GM19035 (cell line): Measurements from ENCODE around the gene CENPP.
"Not testable (repeated sequence)": the region's sequence is repeated elsewhere in the genome, so short reads cannot be mapped to it uniquely, and the experiment has no call there.

Experiments used
- ATAC-seq: cut with Tn5 transposase; IDR thresholded peaks from one replicate; pipeline ENCODE4 v1.9.1; 2021; ENCODE audit not compliant: unreplicated experiment

The CENPP gene

DNA sequence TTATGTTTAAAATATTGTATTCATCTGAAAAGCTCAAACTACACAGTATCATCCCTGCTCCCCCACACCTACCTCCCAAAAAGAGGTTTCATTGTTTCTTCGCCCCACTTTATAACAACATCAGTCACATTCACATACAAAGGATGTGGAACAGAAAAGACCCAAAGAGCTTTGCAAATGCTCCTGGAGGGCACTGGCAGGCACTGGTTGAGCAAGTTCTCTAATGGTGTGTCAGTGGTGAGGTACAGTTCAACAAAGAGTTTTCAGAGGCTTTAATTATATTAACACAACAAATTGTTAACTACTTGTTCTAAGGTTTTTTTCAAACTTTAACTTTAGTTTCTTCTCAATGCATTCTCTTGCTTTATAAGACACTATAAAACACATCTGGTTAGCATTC, 264.2 kb downstream of the CENPP start:
- ATAC-seq: no peak

DNA sequence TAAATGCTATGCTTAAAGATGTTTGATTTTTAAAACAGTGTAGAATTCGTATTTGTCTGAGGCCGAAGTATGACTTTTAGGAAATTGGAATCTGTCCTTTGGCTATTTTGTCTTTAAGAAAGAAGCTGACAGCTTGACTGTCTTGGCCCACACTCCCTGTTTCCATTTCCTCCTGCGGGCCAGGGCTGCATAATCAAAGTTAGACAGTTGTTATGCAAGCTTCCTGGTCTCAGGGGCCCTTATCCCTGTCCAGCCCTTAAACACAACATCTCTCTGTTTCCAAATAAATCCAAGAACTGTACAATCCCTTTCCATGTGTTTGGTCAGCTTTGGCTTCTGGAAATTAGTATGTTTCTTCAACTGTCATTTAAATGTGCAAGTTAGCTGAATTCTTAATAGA, 264.6 kb downstream of the CENPP start:
- no peak for ATAC-seq

DNA sequence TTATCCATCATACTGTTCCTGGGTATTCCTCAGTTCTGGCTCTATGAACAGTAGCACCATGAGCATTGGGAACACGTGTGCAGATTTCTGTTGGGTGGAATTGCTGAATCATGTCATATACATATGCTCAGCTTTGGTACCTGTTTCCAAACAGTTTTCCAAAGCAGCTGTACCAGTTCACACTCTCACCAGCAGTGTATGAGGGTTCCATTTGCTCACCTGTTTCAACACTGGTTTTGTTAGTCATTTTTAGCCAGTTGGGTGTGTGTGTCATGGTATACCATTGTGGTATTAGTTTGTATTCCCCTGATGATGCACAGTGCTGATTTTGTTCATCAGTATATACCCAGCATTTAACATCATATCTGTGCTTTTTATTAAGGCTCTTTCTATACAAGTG, 266.8 kb downstream of the CENPP start:
- no peak for ATAC-seq

DNA sequence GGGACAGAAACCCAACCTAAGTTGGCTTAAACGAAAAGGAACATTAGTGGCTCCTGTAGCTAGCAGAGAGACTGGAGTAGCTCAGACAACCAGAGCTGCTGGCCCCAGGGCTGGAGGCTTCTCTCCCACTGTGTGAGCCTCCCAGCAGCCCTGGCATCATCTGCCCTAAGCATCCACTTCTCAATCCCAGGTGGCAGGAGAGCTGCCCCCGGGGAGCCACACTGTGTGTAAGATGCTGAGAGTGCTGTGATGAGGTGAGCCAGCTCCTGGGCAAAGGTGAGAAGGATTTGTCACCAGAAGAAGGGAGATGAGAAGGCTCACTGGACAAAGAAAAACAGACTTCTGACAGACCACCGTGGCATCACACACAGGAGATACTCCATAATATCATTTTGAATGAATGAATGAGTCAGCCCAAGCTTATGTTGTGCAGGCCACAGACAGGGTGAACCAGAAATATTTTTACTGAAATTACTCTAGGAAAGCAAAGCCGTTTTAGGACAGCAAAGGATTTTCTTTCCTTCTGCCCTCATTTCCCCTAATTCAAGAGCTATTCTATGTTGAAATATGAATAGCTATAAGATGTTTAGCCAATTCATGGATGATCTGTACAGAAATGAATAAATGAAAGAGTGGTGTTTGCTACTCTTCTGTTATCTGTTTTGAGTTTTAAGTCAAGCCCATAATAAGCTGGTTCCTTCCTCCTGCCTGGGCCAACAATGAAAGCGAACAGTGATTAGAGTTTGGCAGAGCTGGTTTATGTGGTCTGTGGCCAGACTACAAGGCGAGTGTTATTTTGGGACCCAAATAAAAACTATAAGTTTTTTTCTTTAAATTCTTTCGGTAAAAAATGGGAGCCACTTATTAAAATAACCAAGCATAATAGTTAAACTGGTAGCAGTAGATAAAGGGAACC, 267.5 kb downstream of the CENPP start:
- ATAC-seq: no peak

DNA sequence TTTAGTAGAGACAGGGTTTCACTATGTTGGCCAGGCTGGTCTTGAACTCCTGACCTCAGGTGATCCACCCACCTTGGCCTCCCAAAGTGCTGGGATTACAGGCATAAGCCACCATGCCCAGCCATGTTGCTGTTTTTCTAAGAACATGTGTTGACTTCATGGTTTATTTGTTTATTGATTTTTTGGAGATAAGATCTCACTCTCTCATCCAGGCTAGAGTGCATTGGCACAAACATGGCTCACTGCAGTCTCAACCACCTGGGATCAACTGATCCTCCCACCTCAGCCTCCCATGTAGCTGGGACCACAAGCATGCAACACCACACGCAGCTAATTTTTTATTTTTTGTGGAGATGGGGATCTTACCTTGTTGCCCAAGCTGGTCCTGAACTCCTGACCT, 269.3 kb downstream of the CENPP start:
- ATAC-seq: not testable (repeated sequence)

DNA sequence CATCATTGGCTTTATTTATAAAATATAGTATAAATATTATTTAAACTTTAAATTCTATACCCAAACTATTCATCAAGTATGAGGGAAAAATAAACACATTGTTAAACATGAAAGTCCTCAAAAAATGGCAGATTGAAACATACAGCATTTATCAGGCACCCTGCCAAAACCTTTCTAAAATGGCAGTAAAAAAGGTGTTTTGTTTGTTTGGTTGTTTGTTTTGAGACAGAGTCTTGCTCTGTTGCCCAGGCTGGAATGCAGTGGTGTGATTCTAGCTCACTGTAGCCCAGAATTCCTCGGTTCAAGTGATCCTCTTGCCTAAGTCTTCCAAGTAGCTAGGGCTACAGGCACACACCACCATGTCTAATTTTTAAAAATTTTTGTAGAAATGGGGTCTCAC, 270.2 kb downstream of the CENPP start:
- ATAC-seq: no peak

DNA sequence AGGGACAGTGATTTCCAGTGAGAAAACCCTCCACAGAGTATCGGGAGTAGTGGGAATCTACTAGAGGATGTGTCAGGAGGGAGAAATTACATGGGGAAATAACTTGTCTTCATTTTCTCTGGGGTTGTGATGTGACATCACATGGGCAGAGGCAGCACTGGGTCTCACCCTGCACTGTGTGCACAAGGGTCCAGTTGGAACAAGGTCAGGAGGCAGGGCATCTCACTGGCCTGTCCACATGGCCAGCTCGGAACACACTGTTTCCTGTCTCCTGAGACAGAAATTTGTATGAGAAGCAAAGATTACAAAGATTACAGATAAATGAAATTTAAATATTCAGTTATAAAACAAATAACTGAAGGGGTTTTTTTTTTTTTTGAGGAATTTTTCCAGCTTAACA, 272.6 kb downstream of the CENPP start:
- no peak for ATAC-seq

DNA sequence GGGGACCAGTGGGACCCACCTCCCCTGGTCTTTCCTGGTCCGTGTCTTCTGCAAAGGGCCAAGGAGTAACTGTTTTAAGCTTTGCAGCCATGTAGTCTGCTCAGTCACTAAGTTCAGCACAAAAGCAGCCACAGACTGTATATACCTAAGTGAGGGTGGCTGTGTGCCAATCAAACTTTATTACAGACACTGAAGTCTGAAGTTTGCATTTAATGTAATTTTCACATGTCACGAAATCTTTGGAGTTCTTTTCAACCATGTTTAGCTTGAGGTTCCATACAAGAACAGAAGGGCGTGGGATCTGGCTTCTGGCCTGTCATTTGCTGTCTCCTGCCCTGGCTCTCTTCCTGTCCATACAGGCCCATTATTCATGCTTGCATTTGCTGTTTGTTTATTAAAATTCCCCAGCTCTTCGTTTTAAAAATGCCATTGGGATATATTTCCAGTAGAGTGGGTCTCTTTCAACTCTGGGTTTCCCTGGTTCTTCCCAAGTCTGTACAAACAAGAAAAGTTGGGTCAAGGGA, 274.2 kb downstream of the CENPP start:
- no peak for ATAC-seq

DNA sequence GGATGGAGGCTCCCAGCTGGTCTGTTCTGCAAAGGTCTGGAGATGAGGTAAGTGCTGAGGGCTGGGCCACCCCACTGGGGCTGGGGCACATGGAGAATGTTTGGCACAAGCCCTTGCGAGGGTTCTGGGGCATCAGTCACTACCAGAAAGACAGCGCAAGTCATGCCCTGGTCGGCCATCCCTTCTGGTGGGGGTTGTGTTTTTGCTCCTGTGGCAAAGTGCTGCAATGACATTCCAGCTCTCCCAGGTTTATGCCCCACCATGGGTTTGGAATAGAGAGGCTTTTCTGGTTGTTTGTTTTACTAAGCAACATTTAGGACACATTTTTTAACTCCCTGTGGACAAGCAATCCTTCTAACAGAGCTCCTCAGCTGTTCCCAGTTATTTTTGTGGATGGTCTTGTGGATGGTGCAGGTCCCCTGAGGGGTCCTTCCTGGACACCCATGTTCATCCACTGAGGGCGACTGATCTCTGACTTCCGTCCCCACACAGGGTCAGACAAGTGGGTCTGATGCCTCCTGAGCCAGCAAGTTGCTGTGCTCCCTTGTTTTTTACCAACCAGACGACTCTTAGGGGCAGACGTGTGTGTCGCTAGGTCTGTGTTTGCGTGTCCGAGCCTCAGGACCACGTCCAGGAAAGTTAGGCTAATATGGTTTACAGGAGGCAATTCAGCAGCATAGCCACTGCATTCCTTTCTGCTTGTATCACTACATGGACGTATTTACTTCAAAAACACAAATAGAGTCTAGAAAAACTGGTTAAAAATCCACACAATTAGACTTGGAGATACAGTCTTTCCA, 274.9 kb downstream of the CENPP start:
- ATAC-seq: no peak

DNA sequence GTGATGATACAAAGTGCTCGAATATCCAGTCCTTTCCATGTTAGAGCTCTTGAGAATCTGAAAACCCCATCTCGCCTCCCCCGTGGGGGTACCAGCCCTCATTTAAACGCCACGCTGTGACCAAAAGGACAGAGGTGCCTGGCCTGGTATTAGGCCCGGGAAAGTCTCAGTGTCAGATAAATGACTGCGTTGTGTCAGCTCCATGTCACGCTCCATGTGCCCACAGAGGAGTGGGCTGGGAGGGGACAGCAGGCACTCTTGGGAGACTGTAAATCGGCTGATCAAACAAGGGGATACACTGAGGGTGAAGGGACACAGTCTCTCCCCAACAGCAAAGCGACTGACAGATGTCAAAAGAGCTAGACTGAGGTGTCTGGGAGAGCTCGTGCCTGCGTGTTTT, 275.7 kb downstream of the CENPP start:
- ATAC-seq: no peak

DNA sequence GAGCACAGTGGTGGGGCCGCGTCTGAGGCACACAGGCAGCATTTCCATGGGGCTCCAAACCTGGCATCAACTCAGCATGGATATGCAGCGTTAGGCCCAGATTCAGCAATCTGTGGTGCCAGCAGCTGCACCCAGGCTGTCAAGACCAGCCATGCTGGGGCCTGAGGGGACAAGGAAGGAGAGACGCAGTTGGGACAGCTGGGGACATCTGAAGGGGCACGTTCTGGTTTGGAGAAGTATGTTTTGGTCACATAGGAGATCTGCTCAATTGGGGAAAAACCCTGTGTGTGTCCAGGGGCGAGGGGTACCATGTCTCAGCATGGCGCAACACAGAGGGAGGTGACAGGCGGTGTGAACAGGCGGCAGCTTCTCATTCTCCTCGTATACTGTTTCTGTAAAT, 276.7 kb downstream of the CENPP start:
- ATAC-seq: no peak

DNA sequence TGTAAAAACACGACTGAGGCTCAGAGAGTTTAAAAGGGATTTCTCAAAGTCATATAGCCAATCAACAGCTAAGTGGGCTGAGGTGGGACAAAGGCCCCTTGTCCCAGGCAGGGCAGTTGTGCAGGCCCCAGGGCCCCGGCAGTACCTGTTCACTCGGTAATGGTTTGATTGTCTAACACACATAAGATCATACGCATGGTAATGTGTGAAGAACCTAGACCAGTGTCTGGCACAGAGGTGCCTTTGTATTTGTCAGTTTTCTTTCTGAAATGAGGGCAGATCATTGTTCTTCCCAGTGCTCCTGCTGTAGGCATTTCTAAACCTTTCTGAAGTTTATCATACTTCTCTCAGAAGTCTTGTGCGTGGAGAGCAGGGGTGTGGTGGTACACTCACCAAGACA, 277.3 kb downstream of the CENPP start:
- no peak for ATAC-seq

DNA sequence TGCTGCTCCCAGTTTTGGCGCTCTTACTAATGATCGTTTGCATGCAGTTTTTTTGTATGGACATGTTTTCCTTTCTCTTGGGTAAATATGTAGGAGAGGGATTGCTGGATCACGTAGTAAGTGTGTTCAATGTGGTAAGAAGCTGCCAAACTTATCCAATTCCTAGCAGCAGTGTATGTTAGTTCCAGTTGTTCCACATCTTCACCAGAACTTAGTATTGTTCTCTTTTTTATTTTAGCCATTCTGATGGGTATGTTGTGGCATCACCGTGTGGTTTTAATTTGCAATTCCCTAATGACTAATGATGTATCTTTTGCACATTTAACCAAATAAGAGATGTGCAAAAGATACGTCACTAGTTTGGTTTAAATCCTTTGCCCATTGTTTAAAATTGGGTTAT, 278.2 kb downstream of the CENPP start:
- no peak for ATAC-seq

DNA sequence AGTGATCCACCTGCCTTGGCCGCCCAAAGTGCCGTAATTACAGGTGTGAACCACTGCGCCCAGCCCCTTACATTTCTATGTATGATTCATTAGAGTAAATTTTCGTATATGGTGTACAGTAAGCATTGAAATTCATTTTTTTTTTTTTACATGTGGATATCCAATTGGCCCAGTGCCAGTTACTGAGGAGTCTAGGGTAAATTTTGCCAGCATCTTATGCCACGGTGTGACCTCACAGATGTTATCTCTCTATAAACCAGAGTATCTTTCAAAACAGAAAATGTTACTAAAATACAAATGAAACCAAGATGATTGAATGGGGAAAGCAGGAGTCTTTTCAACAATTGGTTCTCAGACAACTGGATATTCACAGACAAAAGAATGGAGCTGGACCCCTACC, 279.5 kb downstream of the CENPP start:
- no peak for ATAC-seq

DNA sequence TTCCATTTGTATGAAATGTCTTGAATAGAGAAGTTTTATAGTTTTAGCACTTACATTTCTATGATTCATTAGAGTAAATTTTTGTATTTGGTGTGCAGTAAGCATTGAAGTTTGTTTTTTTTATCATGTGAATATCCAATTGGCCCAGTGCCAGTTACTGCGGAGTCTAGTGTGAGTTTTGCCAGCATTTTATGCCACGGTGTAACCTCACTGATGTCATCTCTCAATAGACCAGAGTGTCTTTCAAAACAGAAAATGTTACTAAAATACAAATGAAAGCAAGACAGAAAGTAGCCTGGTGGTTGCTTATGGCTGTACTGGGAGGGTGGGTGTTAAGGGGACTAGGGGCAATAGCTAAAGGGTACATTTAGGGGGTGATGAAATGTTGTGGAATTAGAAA, 281.3 kb downstream of the CENPP start:
- ATAC-seq: no peak

DNA sequence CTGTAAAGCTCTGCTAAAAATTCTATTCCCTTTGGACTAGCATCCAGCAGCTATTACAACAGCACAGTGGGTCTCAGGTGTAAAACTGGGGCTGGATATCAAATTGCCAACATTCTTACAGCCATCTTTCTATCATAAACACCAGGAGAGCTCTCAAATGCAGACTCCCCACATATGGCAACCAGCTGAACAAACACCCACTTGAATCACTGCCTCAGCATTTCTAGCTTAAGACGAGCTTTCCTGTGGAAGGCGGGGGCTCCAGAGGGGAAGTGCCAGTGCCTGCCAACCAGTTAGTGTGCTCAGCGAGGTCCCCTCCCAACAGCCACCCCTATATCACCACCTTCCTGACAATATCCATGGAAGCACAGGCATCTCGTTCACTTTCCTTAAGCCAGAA, 282.0 kb downstream of the CENPP start:
- ATAC-seq: no peak

DNA sequence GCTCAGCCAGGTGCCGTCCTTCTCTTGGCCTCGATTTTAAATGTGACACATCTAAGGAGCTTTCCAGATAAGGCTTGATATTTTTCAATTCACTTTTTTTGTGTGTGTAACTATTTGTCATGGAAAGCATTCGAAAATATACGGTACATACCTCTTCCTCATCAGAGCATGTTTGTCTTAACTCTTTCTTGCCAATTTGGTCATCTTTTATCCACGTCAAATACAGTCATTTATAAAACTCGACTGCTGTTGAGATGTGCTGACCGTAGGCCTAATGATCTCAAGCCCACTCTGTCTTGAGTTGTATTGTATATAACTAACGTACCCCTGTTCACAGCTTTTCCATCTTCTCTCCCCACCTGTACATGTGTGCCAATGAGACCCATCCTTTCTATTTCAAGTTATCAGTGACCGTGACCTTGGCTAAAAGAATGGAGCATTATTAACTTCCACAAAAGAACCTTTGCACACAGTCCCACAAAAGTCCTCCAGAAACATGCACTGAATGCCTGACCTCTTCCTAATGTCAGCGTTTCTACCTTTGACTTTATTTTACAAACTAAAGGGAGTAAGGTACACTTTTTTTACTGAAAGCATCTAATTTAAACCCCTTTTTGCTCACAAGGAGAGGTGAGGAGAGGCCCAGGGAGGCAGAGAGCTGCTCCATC, 282.6 kb downstream of the CENPP start:
- ATAC-seq: no peak

DNA sequence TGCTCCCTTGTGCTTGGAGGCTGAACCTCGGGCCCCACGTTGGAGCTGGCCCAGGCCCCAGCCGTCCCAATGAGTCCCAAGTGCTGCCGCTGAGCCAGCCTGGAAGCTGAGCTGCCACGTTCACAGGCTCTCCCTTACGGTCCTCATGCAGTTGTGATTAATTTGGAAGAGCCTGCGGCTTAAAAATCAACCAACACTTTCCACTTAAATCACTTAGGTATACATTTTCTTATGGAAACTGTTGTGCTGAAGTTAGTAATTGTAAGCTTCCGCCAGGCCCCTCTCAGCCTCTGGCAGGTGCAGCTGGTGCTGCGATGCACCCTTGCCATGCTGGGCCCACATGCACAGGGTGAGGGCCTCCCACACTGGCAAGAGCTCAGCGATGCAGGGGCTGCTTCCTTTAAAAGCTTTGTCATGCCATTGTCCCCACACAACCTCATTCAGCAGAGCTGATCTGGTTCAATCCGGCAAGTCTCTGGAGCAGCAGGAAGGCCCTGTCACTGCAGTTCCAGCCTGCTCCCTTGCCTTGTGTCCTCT, 283.2 kb downstream of the CENPP start:
- ATAC-seq: no peak

DNA sequence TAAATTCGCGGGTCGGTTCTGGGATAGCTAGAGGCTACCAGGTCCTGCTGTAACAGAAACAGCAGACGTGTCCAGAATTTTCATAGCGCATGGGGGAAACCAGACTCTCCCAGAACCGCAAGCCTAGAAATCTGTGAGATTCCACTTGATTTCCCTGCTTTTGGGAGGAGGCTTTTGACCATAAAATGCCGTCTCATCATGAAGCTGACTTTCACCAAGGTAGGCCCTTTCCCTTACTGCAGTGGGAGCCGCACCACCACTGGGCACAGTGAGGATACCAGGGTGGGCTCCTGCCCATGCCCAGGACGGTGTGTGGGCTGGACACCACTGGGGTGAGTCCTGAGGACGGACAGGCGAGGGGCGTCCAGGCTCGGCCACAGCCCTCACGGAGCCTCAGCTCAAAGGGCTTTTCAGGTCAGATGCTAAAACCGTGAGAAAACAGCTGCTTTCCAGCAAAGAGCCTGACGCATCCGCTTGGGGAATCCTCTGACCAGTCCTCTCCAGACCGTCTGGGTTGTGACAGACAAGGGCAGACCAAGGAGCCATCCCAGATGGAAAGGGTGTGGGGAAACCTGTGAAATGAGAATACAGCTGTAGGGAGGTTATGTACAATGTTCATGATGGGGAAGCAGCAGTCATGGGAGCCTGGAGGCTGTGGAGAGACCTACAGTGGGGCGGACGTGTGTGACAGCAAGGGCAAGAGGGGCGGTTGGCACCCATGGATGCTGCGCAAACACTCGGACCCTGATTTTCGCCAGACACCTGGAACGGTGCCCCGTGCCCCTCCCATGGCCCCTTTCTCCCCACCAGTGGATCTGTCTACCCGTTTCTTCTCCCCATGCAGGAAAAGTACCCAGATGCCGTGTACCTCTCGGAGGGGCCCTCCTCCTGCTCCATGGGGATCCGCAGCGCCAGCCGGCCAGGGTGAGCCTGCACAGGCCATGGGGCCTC, 285.0 kb downstream of the CENPP start:
- ATAC-seq: no peak

DNA sequence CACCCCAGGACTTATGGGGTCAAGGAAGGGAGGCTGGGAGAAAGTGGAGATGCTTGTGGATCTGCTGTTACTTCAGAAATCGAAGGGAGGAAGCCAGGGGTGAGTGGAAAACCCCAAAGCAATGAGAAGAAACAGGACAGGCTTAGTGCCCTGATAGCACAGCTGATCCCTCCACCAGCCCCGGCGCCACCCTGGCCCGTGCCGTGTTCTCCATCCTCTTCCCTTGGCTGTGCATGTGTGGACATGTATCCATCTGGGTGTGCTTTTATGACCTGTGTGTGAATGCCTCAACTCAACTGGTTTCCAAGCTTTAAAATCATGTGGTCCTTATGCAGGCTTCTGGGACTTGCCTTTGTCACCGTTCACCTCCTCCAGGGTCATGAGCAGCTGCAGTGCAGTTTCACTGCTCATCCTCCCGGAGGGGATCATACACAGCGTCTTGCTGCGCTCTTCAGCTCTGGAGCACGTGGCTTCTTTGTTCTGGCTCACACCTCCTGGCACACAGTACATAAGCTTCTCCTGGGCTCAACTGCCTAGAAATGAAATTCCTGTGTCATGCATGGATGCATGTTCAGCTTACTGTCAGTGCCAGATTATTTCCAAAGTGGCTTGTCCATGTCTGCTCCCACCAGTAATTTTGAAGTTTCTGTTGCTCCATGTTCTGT, 286.0 kb downstream of the CENPP start:
- no peak for ATAC-seq
